GM18511 (cell line): ENCODE results near the gene ACOT6.
"Not testable (repeated sequence)": the region's sequence is repeated elsewhere in the genome, so short reads cannot be mapped to it uniquely, and the experiment has no call there.

ENCODE experiments used
- ATAC-seq: cut with Tn5 transposase; IDR thresholded peaks from one replicate; pipeline ENCODE4 v1.9.1; 2021; ENCODE audit warnings: mild to moderate bottlenecking, moderate library complexity; ENCODE audit not compliant: unreplicated experiment

ACOT6 gene

DNA sequence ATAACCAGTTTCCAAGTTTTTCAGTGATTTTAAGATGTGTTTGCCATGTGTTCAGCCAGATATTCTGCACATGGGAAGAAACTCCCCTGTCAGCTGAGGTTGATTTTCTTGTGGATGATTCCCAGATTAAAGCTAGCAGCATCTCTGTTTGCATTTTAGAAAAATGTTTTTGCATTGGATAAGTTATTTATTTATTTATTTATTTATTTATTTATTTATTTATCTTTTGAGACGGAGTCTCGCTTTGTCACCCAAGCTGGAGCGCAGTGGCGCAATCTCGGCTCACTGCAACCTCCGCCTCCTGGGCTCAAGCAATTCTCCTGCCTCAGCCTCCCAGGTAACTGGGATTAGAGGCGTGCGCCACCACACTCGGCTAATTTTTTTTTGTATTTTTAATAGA is 17.8 kb upstream of the ACOT6 start:
- ATAC-seq = no peak

DNA sequence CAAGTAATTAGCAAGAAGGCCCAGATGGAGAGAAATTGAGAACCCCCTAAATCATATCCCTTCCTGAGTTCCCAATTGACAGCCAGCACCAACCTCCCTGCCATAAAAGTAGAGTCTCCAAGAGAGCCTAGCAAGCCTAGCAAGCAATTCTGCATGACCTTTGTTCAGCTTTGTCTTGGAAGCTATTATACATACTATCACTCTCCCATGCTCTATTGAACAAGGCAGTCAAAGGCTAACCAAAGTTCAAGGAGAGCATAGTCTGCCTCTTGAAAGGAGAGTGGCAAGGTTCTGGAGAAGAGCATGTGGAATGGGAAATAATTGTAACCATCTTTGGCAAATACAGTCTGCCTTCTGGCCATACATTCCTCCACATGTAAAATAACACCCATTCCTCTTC is 12.8 kb upstream of the ACOT6 start:
- ATAC-seq = no peak

DNA sequence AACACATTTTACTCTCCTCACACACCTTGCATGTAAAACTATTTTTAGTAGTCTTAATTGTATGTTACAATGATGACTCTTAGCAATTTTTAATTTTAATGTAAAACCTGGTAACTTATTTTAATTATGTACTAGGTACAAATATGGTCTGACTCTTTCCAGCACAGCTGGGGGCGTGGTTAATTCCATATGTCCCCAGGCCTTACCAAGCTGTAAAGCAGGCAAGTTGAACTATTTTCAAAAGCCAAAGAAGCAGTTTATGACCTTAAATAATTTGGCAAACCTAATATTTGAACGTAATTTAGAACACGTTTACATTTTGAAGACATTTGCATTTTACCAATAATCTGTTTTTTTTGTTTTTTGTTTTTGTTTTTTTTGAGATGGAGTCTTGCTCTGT is 9.3 kb upstream of the ACOT6 start:
- no peak for ATAC-seq

DNA sequence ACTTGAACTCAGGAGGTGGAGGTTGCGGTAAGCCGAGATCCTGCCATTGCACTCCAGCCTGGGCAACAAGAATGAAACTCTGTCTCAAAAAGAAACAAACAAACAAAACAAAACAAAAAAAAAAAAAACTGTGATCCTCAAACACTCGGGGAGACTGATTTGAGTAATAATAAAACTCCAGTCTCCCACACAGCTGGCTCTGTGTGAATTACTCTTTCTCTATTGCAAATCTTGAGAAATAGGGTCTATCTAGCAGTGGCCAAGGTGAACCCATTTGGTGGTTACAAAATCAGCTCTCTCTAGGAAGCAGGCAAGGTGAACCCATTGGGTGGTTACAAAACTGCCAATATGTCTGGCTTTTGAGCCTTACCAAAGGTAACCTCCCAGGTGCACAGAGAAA is 6.0 kb upstream of the ACOT6 start:
- no peak for ATAC-seq

DNA sequence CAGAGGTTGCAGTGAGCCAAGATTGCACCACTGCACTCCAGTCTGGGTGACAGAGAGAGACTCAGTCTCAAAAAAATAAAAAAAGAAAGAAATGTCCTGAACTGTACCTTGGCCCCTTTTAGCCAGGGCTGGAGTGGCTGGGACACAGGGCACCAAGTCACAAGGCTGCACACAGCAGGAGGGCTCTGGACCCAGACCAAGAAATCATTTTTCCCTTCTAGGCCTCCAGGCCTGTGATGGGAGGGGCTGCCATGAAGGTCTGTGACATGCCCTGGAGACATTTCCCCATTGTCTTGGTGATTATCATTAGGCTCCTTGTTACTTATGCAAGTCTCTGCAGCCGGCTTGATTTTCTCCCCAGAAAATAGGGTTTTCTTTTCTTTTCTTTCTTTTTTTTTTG is 5.1 kb upstream of the ACOT6 start:
- no peak for ATAC-seq

DNA sequence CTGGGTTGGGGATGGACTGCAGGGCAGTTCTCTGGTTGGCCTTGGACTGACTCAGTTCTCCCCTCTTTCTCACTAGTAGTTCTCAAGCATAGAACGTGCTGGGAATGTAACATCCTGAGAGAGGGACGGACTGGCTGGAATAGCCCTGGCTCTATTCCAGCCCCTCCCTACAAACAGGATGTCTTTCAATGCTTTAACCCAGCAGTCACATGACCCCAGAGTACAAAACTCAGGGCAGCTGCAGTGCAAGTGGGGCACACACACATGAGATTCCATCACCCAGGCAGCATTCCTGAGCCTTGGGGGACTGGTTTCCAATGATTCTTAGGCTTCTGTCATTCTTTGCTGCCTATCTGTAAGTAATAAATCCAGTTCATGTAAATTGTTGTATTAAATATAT is 1.6 kb upstream of the ACOT6 start:
- no peak for ATAC-seq

DNA sequence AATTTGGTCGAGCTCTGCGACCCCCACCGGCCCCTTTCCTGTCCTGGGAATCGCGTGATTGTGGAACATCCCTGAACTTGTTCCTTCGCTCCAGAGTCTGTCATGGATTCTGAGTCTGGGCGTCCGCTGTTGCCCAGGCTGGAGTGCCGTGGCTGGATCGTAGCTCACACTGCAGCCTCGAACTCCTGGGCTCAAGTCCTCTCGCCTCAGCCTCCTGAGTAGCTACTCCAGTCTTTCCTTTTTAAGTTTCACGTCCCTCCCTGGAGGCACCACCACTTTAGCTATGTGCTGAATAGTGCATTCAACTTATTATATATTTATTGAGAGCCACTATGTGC is 698 bp downstream of the ACOT6 start:
- ATAC-seq = peak; percentile 21

DNA sequence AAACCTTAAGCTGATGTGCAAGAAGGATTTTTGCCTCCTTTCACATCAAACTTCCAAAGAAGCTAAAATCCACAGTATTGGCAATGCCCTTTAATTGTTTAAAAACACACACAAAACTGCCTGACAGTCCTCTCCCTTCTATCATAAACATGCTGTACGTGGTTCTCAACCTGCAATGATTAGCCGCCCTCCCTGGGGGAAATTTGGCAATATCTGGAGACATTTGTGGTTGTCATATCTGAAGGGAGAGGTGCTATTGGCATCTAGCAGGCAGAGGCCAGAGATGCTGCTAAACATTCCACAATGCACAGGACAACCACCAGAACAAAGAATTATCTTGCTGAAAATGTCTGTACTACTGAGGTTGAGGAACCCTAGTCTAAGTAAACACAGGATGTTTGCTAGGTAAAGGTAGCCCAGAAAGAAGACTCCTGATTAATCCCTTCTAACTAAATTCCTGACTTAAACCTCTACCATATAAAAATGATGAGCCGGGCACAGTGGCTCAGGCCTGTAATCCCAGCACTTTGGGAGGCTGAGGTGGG is 1.2 kb downstream of the ACOT6 start:
- no peak for ATAC-seq

DNA sequence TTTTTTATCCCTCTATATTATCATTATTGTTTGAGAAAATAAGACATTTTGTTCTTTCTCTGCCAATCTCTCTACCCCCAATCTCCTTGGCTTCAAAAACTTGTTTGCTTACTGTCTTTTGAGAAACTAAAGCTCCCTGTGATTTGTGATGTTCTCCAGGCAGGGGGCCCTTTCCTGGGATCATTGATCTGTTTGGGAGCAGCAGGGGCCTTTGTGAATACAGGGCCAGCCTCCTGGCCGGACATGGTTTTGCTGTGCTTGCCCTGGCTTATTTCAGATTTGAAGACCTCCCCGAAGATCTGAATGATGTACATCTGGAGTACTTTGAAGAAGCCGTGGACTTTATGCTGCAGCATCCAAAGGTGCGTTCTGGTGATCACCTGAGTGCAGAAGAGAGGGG is 4.5 kb downstream of the ACOT6 start:
- ATAC-seq = no peak

DNA sequence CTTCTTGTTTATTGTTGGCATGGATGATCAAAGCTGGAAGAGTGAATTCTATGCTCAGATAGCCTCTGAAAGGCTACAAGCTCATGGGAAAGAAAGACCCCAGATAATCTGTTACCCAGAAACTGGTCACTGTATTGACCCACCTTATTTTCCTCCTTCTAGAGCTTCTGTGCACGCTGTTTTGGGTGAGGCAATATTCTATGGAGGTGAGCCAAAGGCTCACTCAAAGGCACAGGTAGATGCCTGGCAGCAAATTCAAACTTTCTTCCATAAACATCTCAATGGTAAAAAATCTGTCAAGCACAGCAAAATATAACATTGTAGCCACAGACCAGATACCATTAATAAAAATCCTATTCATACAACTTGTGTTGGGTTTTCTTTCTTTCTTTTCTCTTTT is 7.2 kb downstream of the ACOT6 start:
- ATAC-seq = no peak

DNA sequence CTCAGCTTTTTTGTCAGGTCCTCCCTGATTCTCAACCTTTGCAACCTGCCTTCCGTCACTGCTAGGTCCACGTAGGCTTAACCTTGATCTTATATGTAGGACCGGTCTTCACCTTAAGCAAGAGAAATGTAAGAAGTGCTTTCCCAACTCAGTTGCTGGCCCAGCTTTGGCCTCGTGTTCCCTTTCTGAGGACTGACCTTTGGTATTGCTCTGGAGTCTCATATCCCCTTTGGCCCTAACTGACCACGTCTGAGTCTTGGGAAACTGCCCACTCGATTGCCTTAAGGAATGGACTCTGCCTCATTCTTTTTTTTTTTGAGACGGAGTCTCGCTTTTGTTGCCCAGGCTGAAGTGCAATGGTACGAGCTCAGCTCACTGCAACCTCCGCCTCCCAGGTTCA is 8.0 kb downstream of the ACOT6 start:
- no peak for ATAC-seq

DNA sequence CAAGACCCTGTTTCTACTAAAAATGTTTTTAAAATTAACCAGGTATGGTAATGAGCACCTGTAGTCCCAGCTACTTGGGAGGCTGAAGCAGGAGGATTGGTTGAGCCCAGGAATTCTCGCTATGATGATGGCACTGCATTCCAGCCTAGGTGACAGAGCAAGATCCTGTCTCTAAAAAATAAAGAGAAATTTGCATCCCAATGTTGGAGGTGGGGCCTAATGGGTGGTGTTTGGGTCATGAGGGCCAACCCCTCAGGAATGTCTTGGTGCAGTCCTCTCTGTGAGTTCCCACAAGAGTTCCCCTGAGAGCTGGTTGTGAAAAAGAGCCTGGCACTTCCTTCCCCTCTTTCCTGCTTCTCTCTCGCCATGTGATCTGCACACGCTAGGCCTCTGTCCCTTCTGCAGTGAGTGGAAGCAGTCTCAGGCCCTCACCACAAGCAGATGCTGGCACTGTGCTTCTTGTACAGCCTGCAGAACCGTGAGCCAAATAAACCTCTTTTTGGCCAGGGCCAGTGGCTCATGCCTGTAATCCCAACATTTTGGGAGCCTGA is 11.3 kb downstream of the ACOT6 start:
- ATAC-seq = no peak

DNA sequence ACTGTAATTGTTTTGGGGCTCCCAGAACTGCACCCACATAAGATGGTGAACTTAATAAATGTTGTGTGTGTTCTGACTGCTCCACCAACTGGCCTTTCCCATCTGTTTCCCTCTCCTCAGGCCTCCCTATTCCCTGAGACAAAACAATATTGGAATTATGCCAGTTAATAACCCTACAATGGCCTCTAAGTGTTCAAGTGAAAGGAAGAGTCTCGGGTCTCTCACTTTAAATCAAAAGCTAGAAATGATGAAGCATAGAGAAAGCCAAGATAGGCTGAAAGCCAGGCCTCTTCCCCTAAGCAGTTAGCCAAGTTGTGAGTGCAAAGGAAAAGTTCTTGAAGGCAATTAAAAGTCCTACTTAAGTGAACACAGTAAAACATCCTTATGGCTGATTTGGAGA is 13.4 kb downstream of the ACOT6 start:
- ATAC-seq = no peak

DNA sequence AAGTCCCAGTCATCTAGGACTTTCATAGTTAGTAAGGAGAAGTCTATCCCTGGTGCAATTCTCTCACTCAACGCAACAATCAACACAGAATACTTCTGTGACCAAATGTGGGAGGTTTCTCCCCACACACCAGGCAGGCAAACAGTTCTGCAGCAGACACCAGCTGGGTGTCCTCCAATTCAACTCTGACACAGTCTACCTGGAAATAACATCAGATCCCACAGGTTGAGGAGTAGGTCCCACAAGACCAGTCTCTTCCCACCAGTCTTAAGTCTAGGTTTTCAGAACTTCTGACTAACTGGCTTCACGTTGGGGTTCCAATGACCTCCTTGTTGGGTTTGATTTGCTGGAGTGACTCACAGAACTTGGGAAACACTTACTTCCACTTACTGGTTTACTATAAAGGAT is 14.8 kb downstream of the ACOT6 start:
- ATAC-seq = no peak

DNA sequence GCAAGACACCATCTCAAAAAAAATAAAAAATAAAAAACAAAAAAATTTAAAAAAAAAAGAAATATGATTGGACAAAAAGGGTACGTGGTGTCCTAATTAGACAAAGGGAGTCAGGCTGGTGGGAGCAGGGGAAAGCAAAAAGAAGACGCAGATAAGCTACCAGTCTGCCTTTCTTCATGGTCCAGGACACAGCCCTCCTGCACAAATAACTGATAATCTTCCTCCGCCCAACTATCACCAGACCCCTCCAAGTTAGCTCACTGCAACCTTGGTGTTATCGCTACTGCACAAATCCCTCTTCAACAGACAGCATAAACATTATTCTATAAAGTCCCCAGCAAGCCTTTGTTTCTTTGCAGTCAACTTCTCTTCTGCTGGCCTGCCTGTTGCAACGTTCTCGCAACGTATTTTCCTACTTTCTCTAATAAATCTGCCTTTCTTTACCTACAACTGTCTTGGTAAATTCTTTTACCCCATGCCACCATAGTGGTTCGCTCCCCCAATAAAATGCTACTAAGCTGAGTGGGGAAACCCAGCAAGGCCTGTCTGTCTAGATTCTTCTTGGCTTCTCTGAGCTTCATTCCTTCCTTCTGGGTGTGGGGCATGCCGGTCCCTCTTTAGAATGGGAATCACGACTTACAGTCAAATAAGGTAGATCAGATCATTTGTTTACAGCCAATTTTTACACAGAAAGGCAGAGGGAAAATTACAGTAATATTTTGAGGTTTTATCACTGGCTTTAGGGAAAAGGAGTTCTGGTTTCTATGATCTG is 17.9 kb downstream of the ACOT6 start:
- ATAC-seq = no peak

DNA sequence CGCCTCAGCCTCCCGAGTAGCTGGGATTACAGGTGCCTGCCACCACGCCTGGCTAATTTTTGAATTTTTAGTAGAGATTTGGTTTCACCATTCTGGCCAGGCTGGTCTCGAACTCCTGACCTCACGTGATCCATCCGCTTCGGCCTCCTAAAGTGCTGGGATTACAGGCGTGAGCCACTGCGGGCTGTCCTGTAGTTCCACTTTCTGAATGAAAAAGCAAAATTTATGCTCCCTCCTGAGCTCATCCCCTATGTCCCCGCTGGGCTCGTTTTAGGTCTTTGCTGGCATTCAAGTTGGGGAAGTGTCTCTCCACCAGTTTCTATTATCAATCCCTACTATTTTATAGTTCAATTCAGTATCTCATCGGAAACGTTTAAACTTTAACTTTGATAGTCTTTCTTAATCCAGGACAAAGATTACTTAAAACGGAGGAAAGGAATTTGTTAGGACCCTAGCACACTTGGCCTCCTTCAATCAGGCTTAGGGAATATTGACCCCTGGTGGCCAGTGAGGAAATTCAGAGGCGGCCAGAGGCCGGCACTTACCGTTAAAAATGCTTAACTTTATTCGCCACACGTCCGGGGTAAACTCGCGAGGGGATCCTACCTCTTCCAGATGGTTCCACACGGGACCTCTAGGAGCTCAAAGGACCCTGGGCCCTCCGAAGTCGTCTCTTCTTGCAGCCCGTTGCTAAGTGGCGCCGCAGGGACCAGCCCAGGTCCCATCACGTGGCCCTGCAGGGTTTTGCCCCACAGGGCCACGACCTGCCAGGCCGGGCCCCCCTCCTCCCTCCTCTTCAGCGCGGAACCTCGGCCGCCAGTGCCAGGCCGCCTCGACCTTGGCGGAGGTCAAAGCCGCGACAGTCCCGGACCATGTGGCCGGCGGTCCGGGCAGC is 21.0 kb downstream of the ACOT6 start:
- ATAC-seq = no peak

DNA sequence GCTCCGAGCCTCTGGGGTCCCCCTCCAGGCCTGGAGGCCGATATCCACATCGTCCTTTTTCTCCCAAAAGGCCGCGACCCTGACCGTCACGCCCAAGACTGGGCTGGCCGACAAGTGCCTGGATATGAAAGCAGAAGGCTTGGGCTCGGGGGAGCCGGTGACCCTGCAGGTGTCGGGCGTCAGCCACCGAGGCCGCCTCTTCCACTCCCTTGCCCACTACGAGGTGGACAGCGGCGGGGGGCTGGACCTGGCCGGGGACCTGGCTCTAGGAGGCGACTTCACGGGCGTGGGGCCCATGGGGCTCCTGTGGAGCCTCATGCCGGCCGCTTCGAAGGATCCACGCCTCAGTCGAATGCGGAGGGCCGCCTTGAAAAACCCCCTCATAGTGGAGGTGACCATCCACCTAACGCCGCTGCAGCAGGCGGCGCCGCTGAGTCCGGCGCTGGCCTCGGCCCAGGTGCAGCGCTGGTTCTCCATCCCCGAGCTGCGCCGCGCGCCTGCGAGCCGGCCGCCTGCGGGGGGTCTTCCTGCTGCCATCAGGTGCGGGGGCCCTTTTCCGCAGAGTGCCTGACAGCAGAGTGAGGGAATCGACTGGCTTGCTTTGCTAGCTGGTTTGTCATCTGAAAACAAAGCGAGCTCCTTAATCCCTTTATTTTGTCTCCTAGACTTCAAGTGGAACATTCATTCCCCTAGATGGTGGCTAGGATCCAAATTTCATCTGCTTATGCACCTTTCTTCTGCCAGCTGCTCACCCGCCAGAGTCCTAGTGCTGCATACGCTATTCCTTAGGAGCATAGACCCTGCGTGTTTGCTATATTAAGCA is 21.9 kb downstream of the ACOT6 start:
- no peak for ATAC-seq

DNA sequence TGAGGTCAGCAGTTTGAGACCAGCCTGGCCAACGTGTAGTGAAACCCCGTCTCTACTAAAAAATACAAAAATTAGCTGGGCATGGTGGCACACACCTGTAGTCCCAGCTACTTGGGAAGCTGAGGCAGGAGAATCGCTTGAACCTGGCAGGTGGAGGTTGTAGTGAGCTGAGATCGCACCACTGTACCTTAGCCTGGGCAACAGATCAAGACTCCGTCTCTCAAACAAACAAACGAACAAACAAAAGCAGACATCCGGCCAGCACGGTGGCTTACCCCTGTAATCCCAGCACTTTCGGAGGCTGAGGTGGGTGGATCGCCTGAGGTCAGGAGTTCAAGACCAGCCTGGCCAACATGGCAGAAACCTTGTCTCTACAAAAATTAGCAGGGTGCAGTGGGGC is 24.0 kb downstream of the ACOT6 start:
- not testable (repeated sequence) for ATAC-seq

DNA sequence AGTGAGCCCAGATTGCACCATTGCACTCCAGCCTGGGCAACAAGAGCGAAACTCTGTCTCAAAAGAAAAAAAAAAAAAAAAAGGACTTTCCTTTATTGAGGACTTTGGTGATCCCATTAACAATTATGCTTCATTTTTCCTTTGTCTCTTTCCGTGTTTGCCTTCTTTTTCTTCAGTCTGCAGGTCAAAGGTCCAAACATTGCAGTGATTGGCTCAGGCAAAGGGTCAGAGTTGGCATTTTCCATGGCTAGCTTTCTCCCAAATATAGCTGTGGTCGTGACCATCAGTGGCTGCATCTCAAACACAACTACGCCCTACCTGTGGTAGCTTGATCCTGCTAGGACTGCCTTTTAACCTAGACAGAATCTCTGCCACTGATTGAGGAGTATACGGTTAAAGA is 25.5 kb downstream of the ACOT6 start:
- no peak for ATAC-seq

DNA sequence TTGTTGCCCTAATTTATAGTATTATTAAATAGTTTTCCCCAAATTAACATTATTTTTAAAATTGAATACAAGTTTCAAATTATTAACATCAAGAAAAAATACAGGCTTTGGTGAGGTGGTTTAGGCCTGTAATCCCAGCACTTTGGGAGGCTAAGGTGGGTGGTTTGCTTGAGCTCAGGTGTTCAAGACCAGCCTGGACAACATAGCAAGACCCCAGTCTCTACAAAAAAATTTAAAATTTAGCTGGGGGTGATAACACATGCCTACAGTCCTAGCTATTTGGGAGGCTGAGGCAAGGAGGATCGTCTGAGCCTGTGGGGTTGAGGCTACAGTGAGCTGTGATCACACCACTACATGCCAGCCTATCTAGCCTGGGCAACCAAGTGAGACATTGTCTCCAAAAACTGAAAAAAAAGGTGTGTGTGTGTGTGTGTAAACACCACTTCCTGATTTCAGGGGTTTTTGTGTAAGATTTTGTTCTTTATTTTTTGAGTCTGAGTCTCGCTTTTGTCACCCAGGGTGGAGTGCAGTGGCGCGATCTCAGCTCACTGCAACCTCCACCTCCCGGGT is 28.6 kb downstream of the ACOT6 start:
- no peak for ATAC-seq
